Subcutaneous abdominal adipose tissue (tissue), 5 donors: ENCODE measurements around the gene CCN6.
"Not testable (repeated sequence)": the region's sequence is repeated elsewhere in the genome, so short reads cannot be mapped to it uniquely, and the experiment has no call there.

Source experiments
- H3K27ac ChIP-seq: one replicate; pipeline ENCODE4 v1.7.0; 2013; ENCODE audit warnings: low read depth, mild to moderate bottlenecking, inconsistent platforms, low read length, moderate library complexity
- H3K27me3 ChIP-seq, 5 donors: one replicate each; pipeline ENCODE4 v1.7.0; 2013; ENCODE audit warnings: low read length in 5 of 5, inconsistent platforms in 1 of 5; ENCODE audit not compliant: control insufficient read depth in 5 of 5, insufficient read depth in 4 of 5
- H3K36me3 ChIP-seq, 5 donors: one replicate each; pipeline ENCODE4 v1.7.0; 2013; ENCODE audit warnings: low read length in 5 of 5; ENCODE audit not compliant: control insufficient read depth in 5 of 5, insufficient read depth in 5 of 5
- H3K4me1 ChIP-seq, 5 donors: one replicate each; pipeline ENCODE4 v1.7.0; 2013; ENCODE audit warnings: low read length in 5 of 5, mild to moderate bottlenecking in 3 of 5, moderate library complexity in 1 of 5; ENCODE audit not compliant: control insufficient read depth in 5 of 5, insufficient read depth in 5 of 5
- H3K4me3 ChIP-seq, 5 donors: one replicate each; pipeline ENCODE4 v1.7.0; 2013; ENCODE audit warnings: low read length in 5 of 5, low read depth in 1 of 5
- H3K9ac ChIP-seq, 5 donors: one replicate each; pipeline ENCODE4 v1.7.0; 2013; ENCODE audit warnings: low read length in 5 of 5, mild to moderate bottlenecking in 4 of 5, moderate library complexity in 3 of 5
- H3K9me3 ChIP-seq, 5 donors: one replicate each; pipeline ENCODE4 v1.7.0; 2013; ENCODE audit warnings: low read length in 5 of 5; ENCODE audit not compliant: control insufficient read depth in 5 of 5
- donor health status: healthy.
- donor health status: healthy.
- donor health status: healthy.
- donor health status: healthy.
- donor health status: healthy.

Gene CCN6

GRCh38 chr6:112106026-112106425, 52.1 kb downstream of the CCN6 start:
- peaks cover 0 to 11% (median 0%) of the 10 kb centered on the region in 5 donors for H3K4me1 ChIP-seq
- not testable (repeated sequence) for H3K9ac ChIP-seq, H3K4me3 ChIP-seq, H3K9me3 ChIP-seq, H3K27me3 ChIP-seq, H3K27ac ChIP-seq
- peaks cover 39 to 54% (median 41%) of the 10 kb centered on the region in 5 donors for H3K36me3 ChIP-seq

- no peaks in the 10 kb centered on the region for H3K27me3 ChIP-seq
- no peak overlapping the region for H3K9ac ChIP-seq
- H3K36me3 ChIP-seq: peaks cover 40 to 59% (median 45%) of the 10 kb centered on the region in 5 donors
- H3K9me3 ChIP-seq: peaks cover 0 to 3% (median 0%) of the 10 kb centered on the region in 5 donors
- peak overlapping the region; percentile 1 for H3K27ac ChIP-seq
- peaks cover 0 to 6% (median 0%) of the 10 kb centered on the region in 5 donors for H3K4me1 ChIP-seq
- H3K4me3 ChIP-seq: no peak overlapping the region
Measured at GRCh38 chr6:112106562-112106961, 52.7 kb downstream of the CCN6 start.

- Histone ChIP-seq H3K27me3 (no peaks in the 10 kb centered on the region), H3K9me3 (peaks cover 0 to 3% (median 0%) of the 10 kb centered on the region in 5 donors), H3K36me3 (peaks cover 59 to 81% (median 70%) of the 10 kb centered on the region in 5 donors), H3K4me1 (no peaks in the 10 kb centered on the region), H3K4me3 (no peak overlapping the region), H3K9ac (no peak overlapping the region), H3K27ac (peak overlapping the region; percentile 7)
Measured at GRCh38 chr6:112109262-112109661, 55.4 kb downstream of the CCN6 start.

- Histone ChIP-seq H3K9me3 (no peaks in the 10 kb centered on the region), H3K4me1 (no peaks in the 10 kb centered on the region), H3K27ac (peak overlapping the region; percentile 3), H3K36me3 (peaks cover 75 to 100% (median 86%) of the 10 kb centered on the region in 5 donors), H3K4me3 (no peak overlapping the region), H3K27me3 (no peaks in the 10 kb centered on the region), H3K9ac (no peak overlapping the region)
Measured at GRCh38 chr6:112113431-112113830, 59.5 kb downstream of the CCN6 start.

GRCh38 chr6:112113918-112114317, 60.0 kb downstream of the CCN6 start:
- H3K27ac ChIP-seq: peak overlapping the region; percentile 24

GRCh38 chr6:112114577-112115223, 60.8 kb downstream of the CCN6 start:
- Histone ChIP-seq H3K9ac (no peak overlapping the region), H3K4me1 (no peaks in the 10 kb centered on the region), H3K27ac (peak overlapping the region; percentile 24), H3K27me3 (no peaks in the 10 kb centered on the region), H3K4me3 (no peak overlapping the region), H3K9me3 (no peaks in the 10 kb centered on the region), H3K36me3 (peaks cover 77 to 100% (median 89%) of the 10 kb centered on the region in 5 donors)

More at GRCh38 chr6:112113918-112114317, 60.0 kb downstream of the CCN6 start:
- Histone ChIP-seq H3K4me3 (no peak overlapping the region), H3K9ac (no peak overlapping the region), H3K9me3 (no peaks in the 10 kb centered on the region), H3K27me3 (no peaks in the 10 kb centered on the region), H3K4me1 (no peaks in the 10 kb centered on the region), H3K36me3 (peaks cover 75 to 100% (median 89%) of the 10 kb centered on the region in 5 donors)

- H3K9me3 ChIP-seq: no peaks in the 10 kb centered on the region
- no peak overlapping the region for H3K4me3 ChIP-seq
- H3K9ac ChIP-seq: no peak overlapping the region
- H3K27ac ChIP-seq: peak overlapping the region; percentile 26
- peaks cover 75 to 100% (median 90%) of the 10 kb centered on the region in 5 donors for H3K36me3 ChIP-seq
- no peaks in the 10 kb centered on the region for H3K4me1 ChIP-seq
- no peaks in the 10 kb centered on the region for H3K27me3 ChIP-seq
Measured at GRCh38 chr6:112116221-112116620, 62.3 kb downstream of the CCN6 start.

- no peaks in the 10 kb centered on the region for H3K4me1 ChIP-seq
- H3K4me3 ChIP-seq: no peak overlapping the region
- no peaks in the 10 kb centered on the region for H3K9me3 ChIP-seq
- H3K9ac ChIP-seq: no peak overlapping the region
- peak overlapping the region; percentile 15 for H3K27ac ChIP-seq
- no peaks in the 10 kb centered on the region for H3K27me3 ChIP-seq
- H3K36me3 ChIP-seq: peaks cover 76 to 100% (median 89%) of the 10 kb centered on the region in 5 donors
Measured at GRCh38 chr6:112117554-112117953, 63.6 kb downstream of the CCN6 start.

GRCh38 chr6:112118034-112118433, 64.1 kb downstream of the CCN6 start:
- no peak overlapping the region for H3K9ac ChIP-seq
- H3K36me3 ChIP-seq: peaks cover 74 to 100% (median 85%) of the 10 kb centered on the region in 5 donors
- no peak overlapping the region for H3K4me3 ChIP-seq
- no peak overlapping the region for H3K27ac ChIP-seq
- no peaks in the 10 kb centered on the region for H3K27me3 ChIP-seq
- H3K4me1 ChIP-seq: no peaks in the 10 kb centered on the region
- H3K9me3 ChIP-seq: no peaks in the 10 kb centered on the region
